HG03103 (cell line): Measurements from ENCODE around the gene PRCP.

Source experiments
- ATAC-seq: cut with Tn5 transposase; IDR thresholded peaks from one replicate; pipeline ENCODE4 v1.9.1; 2021; ENCODE audit warnings: low read depth; ENCODE audit not compliant: unreplicated experiment

PRCP gene

DNA sequence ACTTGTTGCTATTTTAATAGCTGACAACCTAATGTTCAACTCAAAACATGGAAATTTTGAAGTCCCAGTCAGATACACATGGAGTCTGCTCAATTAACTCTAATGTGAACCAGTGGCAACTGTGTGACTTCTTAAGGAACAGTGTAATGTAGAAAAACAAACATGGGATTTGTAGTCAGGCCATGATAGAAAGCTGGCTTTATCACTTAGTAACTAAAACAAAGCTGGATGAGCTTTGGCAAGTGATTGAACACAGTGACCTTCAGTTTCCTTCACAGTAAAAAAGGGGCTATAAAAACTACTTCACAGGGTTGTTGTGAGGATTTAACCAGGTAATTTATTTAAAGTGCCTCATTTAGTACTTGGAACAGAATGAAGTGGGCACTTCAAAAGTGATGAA lies 62.6 kb downstream of the PRCP start:
- no peak for ATAC-seq

DNA sequence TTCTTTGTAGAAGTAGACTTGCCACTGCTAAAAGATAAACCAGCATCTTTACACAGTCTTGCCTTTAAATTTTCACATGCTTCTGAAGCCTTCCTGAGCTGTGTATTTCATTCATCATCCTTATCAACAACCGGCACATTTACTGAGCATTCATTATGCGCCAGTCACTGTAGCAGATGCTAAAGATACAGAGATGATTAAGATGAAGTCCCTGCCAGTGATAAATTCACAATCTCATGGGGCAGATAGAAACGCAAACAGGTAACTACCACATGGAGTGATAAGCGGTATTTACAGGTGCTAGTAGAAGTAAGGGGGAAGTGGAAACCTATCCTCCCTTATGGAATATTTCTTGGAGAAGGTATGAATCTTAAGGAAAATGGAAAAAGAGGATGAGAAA lies 67.2 kb downstream of the PRCP start:
- ATAC-seq: no peak

DNA sequence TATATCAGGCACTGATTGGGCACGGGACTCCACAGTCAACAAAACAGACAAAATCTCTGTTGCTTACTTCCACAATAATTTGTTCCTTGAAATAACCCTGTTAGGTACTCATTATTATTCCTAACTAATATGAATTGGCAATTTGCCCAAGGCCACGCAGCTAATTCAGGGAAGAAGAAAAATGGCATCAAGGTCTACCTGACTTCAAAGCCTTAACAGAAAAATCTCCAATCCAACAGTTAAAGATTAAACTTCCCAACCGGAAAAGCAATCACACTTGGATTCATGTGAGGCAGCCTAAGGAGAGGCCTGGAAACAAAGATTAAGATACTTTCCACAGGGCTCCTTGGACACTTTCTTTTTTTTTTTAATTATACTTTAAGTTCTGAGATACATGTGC lies 68.9 kb downstream of the PRCP start:
- ATAC-seq: no peak

DNA sequence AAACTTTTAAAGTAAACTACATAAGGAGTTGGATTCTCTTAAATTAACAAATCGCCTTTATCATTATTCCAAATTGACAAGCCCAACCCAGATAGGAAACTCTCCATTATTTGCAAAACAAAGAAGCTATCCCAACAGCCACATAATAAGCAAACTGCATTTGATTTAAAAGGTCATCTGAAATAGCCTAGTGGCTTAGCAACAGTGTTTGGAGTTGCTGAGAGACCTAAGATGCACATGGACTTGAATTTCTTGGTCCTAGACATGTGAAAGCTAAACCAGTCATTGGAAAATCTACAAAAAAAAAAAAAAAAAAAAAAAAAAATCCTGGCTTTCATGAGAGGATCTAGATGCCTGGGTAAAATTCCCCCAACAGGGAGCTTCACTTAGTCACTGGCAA lies 69.5 kb downstream of the PRCP start:
- ATAC-seq: no peak

DNA sequence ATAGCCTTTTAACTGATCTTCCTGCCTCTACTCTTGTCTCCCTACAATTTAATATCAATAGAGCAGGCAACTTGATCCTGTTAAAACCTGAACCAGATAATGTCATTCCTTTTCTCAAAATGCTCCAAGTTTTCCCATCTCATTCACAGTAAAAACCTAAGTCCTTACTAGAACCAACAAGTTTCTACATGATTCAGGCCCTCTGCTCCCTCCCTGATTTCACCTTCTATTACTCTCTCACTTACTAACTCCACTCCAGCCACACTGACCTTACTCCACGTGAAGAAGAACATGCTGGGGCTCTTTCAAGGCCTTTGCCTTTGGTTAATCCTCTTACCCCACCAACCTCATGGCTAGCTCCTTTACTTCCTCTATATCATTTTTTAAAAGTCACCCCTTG lies 71.1 kb downstream of the PRCP start:
- no peak for ATAC-seq

DNA sequence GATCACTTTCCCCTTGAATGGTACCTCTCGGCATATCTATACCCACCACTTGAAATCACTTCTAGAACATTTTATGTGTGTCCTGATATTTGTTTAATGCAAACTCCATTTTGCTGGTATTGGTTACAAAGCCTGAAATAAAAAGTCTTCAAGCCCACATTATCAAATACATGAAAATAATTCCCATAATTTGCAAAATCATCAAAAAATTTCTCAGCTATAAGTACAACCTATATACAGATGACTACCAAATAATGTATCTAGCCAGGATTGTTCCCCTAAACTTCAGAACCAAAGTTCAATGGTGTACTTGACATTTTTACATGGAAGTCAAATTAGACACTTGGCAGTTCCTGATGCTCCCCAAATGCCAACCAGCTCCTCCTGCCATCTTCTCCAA lies 71.8 kb downstream of the PRCP start:
- no peak for ATAC-seq

DNA sequence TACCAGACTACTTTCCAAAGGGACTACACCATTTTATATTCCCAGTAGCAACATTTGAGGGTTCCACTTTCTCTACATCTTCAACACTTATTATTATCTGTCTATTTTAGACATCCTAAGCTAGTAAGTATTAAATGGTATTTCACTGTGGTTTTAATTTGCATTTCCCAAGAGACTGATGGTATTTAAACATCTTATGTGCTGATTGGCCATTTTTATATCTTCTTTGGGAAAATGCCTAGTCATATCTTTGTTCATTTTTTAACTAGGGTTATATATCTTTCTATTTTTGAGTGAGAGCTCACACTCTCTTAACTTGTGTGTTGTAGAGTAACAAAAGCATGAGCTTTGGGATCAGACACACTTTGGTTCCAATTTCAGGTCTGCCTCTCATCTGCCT lies 73.7 kb downstream of the PRCP start:
- no peak for ATAC-seq

DNA sequence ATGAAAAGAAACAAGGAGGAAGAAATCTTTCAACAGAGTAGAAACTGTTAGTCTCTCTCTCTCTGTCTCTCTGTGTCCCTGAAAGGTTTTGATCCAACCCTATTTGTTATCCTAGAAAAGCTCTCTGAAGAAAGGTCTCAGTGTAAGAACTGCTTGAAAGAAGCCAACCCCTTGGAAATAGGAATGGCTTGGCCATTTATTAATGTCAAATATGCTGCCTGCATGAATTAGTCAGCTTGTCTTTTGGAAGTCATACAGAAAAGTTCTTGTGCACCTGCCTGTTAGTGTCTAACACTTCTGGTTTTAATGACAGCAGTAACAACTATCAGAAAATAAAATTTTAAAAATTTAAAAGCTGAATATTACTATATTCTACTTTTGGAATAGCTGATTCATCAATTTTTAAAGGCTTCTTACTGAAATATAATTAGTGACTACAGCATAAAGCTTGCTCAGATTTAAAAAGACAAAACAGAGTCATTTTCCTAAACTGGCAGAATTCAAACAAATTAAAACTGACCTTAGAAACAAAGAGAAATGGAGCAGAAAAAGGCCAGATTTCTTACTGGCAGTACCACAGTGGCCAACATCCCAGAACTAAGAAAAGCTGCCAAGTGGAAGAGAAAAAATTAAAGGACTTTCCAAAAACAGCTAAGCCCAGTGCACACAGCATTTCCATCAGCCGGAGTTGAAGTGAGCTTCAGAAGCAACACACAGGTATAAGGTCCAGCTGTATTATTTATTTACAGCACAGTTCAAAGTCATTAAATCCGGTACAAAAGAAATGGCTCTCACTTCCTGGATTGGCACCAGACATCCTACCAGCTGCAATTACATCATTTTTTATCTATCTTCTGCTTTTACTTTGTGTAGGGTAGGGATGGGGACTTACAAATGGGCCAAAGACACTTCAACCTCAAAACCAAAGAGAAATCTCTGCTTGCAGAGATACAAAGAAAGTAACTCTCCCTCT lies 76.3 kb downstream of the PRCP start:
- no peak for ATAC-seq

DNA sequence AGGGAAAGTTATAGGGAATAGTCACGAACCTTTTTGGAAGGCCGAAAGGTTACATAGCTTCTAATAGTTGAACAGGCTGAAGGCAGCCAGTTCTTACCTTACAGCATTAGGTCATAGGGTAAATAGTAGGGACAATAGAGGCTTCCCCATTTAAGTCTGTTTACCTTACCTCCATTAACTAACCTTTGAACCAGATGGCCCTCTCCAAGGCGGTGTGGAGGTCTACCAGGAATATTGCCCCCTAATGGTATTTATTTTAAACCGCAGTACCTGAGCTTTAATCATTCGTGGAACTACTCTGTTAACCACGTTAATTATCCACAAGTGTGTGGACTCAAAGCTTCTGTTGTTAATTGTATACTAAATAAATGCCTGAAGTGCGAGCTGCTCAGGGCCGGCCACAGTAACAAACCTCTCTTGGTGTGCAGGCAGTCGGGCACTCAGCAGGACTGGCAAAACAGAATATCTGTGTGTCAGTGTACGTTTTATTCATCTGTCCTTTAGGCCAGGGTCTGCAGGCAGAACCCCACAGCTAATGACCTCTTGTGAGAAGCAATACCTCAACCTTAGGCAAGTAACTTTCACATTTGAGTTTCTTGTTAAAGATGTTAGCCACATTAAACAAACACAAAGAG lies 81.7 kb downstream of the PRCP start:
- no peak for ATAC-seq

DNA sequence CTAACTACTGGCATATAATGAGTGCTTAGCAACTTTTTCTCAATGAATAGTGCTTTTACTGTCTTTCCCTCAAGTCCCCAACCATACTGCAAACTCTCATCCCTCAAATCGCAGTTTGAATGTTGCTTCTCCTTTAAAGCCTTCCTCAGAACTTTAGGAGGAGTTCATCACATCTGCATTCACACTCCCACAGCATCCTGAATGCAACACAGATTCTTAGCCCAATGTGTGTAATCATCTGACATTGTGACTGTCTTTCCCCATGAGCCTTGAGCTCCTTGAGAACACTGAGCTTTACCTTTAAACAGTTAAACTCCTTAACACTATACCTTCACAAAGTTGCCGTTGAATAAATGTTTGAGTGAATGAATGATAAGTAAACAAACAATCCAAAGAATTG lies 84.8 kb downstream of the PRCP start:
- no peak for ATAC-seq

DNA sequence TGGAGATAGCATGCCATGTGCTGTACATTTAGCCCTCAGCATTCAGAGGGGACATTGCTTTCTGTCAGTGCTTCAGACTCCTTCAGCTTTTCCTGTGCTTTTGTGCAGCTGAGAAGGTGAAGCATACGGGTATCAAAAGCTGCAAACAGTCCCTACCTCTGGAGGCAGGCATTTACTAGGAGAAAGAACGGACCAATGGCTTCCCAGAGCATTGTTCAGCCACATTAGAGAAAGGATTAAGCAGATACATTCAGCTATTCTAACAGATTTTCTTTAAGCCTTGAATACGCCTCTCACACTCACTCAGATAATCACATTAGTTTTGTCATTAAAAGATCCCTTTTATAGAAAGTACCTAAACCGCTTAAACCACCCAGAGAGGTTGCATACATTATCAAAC lies 85.9 kb downstream of the PRCP start:
- no peak for ATAC-seq

DNA sequence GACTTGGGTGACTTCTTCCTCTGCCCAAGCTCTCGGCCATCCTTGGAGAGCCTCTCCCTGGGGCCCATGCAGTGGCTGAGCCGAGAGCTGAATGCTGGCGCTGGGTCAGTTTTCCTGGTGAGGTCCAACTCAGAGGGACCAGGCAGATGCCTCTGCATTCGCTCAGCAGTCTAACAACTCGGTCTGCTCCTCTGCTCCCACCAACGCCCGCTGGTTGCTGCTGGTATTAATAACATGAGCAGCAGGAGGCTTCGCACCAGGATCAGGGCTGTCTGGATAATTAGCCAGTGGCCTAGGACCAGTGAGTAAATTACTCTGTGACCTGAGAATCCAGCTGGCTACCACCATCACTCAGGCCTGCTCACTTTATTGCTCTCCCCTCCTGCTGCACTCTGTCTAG lies 88.9 kb downstream of the PRCP start:
- no peak for ATAC-seq

DNA sequence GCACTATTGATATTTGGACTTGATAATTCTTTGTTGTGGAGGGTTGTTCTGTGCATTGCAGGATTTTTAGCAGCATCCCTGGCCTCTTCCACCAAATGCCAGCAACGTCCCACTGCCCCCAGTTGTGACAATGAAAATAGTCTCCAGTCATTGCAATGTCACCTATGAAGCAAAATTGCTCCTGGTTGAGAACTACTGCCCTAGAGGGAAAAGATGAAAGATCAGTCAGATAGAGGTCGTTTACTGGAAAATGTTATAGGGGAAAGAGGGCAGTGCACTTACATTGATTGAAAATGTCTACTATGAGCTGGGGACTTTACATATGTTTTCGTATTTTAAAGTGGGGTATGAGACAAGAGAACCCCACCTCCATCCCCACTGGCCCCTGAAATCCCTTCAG lies 89.5 kb downstream of the PRCP start:
- no peak for ATAC-seq

DNA sequence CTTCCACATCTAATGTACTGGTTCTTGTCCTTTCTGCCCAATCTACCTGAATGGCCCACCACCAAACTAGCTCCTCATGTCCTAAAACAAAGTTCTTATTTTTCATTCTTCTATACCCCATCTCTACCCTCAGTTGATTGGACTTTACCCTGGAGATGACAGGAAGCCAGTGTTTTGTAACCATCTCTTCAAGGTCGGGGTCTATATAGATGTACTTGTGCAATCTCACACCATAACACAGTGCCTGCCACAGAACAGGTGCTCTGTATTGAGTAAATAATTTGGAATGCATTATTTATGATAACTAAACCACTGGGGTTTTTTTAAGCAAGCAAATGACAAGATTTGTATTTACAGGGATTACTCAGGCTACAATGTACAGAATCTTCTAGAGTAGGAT lies 89.9 kb downstream of the PRCP start:
- ATAC-seq: no peak

DNA sequence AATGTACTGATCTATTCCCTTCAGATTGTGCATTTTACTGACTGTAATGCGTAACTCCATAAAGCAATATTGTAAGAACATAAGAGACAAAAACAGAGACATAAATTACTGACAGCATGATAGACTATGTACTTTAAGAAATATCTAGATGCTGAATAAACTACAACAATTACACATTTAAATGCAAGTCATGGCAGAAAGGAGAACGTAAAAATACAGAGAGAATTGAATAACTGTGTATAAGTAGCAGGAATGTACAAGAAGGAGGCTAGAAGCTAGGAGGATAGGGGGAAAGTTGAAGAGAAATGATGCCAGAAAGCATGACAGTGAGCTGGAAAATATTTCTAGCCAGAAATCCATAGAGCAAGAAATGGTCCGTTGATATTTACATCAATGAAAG lies 92.6 kb downstream of the PRCP start:
- no peak for ATAC-seq

DNA sequence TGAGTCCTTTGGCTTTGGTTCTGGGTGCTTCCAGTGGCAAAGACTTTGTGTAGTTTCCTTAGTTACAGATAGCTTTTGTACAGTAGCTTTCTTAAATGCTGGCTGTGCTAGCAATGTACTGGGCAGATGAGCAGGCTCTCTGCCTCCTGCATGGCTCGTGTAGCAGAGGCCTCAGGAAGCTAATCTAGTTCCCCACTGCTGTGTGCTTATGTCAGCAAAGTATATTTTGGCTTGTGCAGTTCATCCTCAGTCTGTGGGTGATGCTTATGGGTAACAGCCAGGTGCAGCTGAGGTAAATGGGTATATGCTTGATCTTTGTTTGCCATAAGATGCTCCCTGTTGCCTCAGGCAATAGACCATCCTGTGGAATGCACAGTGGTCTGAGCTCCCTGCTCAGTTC lies 97.5 kb downstream of the PRCP start:
- ATAC-seq: no peak

DNA sequence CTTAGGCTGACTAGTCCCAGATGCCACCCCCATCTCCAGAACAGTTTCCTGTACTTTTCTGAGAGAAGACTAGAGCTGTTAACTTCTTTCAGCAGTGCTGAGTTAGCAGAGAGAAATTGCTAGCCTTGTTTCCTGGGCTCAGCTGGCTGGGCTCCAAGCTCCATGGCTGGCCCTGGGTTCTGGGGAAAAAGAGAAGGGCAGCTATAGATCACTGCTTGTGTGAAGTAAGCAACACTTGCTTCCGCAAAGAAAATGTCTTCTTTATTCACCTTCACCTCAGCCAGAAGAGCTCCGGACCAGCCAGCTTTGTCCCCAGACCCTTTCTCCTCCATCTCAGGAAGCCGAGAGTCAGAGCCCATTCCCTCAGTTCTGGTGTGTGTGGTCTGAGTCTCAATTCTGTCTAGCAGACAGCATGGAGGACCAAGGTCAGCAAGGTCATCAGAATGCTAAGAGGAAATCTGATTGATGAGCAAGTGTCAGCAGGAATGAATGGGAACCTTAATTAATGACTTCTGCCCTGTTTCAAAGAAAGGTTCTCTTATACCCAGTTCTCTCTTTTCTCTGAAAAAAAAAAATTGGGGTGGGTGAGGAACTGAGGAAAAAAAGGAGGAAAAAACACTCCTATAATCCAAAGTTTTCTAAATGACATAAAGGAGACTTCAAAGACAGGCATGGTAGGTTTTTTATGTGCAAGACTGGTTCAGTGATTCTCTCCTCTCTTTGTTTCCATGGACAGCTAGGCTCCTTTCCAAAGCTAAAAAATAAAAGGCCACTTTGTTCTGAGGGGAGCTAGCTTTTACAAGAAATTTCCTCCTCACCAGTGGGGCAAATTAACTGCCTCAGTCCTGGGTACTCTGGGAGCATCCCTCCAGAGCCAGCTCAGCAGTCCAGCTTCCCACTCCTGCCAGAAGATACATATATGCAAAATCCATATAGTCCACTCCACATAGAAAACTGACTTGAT lies 103.0 kb downstream of the PRCP start:
- no peak for ATAC-seq

DNA sequence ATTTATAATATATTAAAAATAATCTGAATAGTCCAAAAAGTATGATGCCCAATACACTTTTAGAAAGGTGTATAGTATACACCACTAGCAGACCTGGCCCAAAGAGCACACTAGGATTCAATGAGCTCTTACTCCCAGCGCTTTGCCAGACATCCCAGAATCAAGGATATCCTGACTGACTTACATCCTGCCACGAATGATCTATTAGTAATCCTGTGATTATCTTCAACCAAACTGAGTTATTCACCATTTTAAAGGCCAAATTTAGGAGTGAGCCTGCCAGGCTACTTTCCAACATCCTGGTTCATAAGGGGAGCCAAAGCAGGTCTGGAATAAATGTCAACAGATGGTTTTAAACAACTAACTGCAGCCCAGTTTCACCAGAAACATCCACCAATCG lies 105.7 kb downstream of the PRCP start:
- ATAC-seq: no peak

DNA sequence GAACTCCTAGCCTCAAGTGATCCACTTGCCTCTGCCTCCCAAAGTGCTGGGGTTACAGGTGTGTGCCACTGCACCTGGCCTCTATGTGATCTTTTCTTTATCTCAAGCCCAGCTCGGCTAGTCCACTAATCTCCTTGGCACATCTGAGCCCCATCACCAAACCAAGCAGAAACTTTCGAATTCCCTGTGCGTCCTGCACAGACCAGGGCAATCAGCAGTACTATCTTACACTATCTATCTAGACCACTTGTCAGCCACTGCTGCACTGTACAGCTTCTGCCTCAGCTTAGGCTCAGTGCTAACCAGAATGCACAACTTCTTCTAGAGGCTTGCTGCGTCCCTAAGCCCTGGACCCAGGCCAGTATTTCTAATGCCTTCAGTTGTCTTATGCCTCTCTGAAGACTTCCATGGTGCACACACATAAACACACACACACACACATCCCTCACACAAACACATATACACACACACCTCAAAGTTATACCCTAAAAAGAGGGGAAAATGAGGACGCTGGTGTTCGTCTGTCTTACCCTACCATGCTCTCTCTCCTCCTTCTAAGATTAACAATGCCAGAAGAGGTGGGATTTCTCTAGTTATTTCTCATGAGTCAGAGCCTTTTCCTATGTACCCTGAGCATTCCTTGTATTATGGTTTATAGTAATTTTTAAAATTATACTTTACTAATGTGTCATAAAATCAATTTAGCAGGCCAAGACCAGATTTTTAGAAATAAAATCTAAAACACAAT lies 107.2 kb downstream of the PRCP start:
- no peak for ATAC-seq

DNA sequence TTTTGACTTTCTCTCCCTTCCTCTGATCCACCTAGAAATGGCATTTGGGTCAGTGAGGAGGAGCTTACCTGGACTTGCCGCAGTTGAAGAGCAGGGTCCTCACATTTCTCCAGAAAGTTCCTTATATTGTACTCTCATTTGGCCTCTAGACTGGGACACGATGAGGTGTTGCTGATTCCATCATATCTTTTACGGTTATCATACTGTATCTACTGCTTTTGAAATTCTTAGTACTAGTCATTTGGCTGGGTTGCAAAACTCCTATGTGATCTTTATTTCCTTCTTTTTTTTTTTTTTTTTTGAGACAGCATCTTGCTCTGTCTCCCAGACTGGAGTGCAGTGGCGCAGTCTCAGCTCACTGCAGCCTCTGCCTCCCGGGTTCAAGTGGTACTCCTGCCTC lies 107.9 kb downstream of the PRCP start:
- ATAC-seq: no peak
